ENCODE results near the gene ITK. TPM values are rescaled to one million over a fixed set of nuclear protein-coding genes. Genes with fewer than 3 reads are reported as not detected.

The ITK gene
- polyA plus RNA-seq, 2 of the 4 experiments (the other 2 are of a cell fraction), result not detected

DNA sequence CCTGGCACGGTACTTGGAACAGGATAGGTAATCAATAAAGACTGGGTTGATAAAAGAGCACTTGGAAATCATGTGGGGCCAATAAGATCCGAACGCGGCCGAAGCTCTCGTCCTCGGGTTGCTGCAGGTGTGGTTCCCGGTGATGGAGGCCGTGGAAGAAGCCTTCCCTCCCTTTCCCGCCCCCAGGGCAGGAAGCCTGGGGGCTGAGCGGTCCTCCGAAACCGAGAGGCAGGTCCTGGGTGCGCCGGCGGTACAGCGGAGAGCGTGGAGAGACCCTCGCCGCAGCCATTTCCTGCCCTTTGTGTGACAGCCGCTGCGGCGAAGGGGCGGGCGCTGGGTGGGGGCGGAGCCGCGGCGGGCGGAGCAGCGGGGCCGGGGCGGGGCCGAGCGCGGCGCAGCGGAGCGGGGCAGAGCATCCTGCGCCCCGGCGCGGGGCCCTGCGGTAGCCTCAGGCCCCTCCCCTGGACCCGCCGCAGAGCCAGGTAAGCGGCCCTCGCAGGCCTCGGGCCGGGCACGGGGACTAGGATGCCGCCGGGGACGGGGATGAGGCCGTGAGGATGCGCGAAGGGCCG lies 85.2 kb downstream of the ITK start, which contains the start of gene CYFIP2:
CYFIP2 (plus strand) TSS at position 410 of the 572 bp plus-strand sequence. CDS start 19,239 bp downstream, outside the sequence.
- Histone ChIP-seq H3K4me3 (peak within 1 kb of the TSS; percentile 90), H3K9me3 (no peaks in the 10 kb centered on the region), H3K4me1 (peaks cover 25% of the 10 kb centered on the region), H3K27ac (peak within 1 kb of the TSS; percentile 75 to 92), H3K4me2 (peak within 1 kb of the TSS; percentile 90)
- TF ChIP-seq NR3C1 (IDR thresholded peaks at IDR 0.05) (no peak), PHF8 (IDR thresholded peaks at IDR 0.05; ENCODE audit: borderline replicate concordance, low read depth) (no peak), REST (IDR thresholded peaks at IDR 0.05) (no peak), JUN (IDR thresholded peaks at IDR 0.05) (0 out of 5 replicates have a peak, but pooled peaks of 1 of the 2 experiments have one; percentile 18), FOSL2 (IDR thresholded peaks at IDR 0.05) (no peak), FOSL2 (CRISPR knock-in tag; IDR thresholded peaks at IDR 0.05) (no peak), KDM1A (IDR thresholded peaks at IDR 0.05; ENCODE audit: low read depth) (no peak), E2F6 (IDR thresholded peaks at IDR 0.05; ENCODE audit: borderline replicate concordance, low read depth) (peak; percentile 63), RNF2 (IDR thresholded peaks at IDR 0.05; ENCODE audit: borderline replicate concordance, low read depth) (no peak), EHF (CRISPR knock-in tag; IDR thresholded peaks at IDR 0.05) (no peak), TP53 (CRISPR knock-in tag; IDR thresholded peaks at IDR 0.05) (no peak), HDAC2 (IDR thresholded peaks at IDR 0.05) (no peak)
- TF ChIP-seq, protein P1, sequence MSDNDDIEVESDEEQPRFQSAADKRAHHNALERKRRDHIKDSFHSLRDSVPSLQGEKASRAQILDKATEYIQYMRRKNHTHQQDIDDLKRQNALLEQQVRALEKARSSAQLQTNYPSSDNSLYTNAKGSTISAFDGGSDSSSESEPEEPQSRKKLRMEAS (IDR thresholded peaks at IDR 0.05), result 0 out of 2 replicates have a peak, but pooled peaks have one; percentile 8
- ChIA-PET POLR2A (no interaction called here), CTCF (interaction anchor here (1.3 to 8.4 kb wide), 3 partner anchors 11 to 21 kb away, joined by 5 to 49 read pairs (median 16); no protein-coding TSS in a partner anchor)
- WGBS (ENCODE audit: missing lambda C conversion rate), result 3% methylated on average over 13 of the region's 58 CpGs
- peak; percentile 95 to 96 for ATAC-seq
- no peak for FAIRE-seq
- peak; percentile 19 to 71 for DNase-seq (ENCODE audit: low read depth in 1 of 2, low spot score in 1 of 2)

DNA sequence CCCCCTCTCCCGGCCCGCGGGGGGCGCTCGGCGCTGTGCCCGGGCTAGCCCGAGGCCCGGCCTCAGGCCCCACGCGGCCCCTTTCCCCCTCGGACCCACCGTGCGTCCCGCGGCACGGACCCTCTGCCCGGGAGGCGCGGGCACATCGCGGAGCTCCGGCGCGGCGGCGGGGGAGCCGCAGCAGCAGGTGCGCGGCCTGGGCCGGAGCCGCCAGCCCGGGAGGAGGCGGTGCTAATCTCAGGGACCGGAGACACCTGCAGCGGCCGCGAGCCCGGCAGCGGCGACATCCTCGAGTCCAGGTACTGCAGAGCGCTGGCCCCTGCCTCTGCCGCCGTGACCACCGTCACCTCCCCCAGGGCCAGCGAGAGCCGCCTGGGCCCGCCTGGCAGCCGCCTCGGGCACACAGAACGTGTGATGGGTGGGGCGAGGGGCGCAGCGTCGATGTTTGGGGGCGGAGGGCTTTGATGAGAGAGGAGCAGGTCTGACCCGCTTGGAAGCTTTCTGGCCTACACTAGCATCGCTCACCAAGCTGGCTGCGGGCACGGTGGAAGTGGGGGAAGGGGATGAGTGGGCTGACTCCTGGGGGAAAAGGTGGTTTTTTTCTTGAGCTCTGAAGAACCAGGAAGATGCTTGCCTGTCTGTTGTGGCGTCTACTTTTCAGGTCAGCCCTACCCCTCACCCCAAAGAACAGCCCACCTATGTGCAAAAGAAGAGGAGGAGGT lies 85.8 kb downstream of the ITK start:
- H3K4me3 ChIP-seq, result peak overlapping the region; percentile 90
- POLR2A ChIA-PET, result no interaction called here
- DNase-seq (ENCODE audit: low read depth in 1 of 2, low spot score in 1 of 2) (peak in 1 of 2 experiments; percentile 35), ATAC-seq (peak; percentile 71 to 74), FAIRE-seq (no peak)
- CTCF ChIA-PET, result interaction anchor here (1.0 to 8.4 kb wide), 6 partner anchors 11 to 476 kb away, joined by 3 to 49 read pairs (median 6); partner anchors contain the start of gene LSM11
- H3K4me2 ChIP-seq, result peak overlapping the region; percentile 90
- no peaks in the 10 kb centered on the region for H3K9me3 ChIP-seq
- peak overlapping the region; percentile 75 to 92 for H3K27ac ChIP-seq
- peaks cover 25% of the 10 kb centered on the region for H3K4me1 ChIP-seq
- WGBS (ENCODE audit: missing lambda C conversion rate), result 16% methylated on average over 11 of the region's 62 CpGs
- TF ChIP-seq ELK1 (IDR thresholded peaks at IDR 0.05; ENCODE audit: low read depth, low read length) (no peak), EHF (CRISPR knock-in tag; IDR thresholded peaks at IDR 0.05) (no peak), NFE2L2 (conservative IDR thresholded peaks at IDR 0.05; ENCODE audit: low read length) (no peak), FOSL2 (IDR thresholded peaks at IDR 0.05) (no peak), FOSL2 (CRISPR knock-in tag; IDR thresholded peaks at IDR 0.05) (no peak), KDM1A (IDR thresholded peaks at IDR 0.05; ENCODE audit: low read depth) (no peak), TFCP2L1 (CRISPR knock-in tag; IDR thresholded peaks at IDR 0.05) (no peak), CEBPB (IDR thresholded peaks at IDR 0.05) (no peak), GATA3 (IDR thresholded peaks at IDR 0.05; ENCODE audit: borderline replicate concordance) (no peak), CBX8 (IDR thresholded peaks at IDR 0.05) (no peak), ZSCAN20 (CRISPR knock-in tag; IDR thresholded peaks at IDR 0.05) (no peak), KDM5A (IDR thresholded peaks at IDR 0.05) (no peak), TP53 (CRISPR knock-in tag; IDR thresholded peaks at IDR 0.05) (no peak), MAFK (IDR thresholded peaks at IDR 0.05; ENCODE audit: partially characterized antibody) (no peak), SREBF2 (IDR thresholded peaks at IDR 0.05) (no peak), HOXA7 (CRISPR knock-in tag; IDR thresholded peaks at IDR 0.05) (no peak), JUNB (IDR thresholded peaks at IDR 0.05) (no peak), HEYL (CRISPR knock-in tag; IDR thresholded peaks at IDR 0.05) (no peak), PHF8 (IDR thresholded peaks at IDR 0.05; ENCODE audit: borderline replicate concordance, low read depth) (peak; percentile 67; the same call in 1 of the 2 replicates)
- TF ChIP-seq, protein P2, sequence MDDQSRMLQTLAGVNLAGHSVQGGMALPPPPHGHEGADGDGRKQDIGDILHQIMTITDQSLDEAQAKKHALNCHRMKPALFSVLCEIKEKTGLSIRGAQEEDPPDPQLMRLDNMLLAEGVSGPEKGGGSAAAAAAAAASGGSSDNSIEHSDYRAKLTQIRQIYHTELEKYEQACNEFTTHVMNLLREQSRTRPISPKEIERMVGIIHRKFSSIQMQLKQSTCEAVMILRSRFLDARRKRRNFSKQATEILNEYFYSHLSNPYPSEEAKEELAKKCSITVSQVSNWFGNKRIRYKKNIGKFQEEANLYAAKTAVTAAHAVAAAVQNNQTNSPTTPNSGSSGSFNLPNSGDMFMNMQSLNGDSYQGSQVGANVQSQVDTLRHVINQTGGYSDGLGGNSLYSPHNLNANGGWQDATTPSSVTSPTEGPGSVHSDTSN (IDR thresholded peaks at IDR 0.05), result no peak
- TF ChIP-seq, protein P3, sequence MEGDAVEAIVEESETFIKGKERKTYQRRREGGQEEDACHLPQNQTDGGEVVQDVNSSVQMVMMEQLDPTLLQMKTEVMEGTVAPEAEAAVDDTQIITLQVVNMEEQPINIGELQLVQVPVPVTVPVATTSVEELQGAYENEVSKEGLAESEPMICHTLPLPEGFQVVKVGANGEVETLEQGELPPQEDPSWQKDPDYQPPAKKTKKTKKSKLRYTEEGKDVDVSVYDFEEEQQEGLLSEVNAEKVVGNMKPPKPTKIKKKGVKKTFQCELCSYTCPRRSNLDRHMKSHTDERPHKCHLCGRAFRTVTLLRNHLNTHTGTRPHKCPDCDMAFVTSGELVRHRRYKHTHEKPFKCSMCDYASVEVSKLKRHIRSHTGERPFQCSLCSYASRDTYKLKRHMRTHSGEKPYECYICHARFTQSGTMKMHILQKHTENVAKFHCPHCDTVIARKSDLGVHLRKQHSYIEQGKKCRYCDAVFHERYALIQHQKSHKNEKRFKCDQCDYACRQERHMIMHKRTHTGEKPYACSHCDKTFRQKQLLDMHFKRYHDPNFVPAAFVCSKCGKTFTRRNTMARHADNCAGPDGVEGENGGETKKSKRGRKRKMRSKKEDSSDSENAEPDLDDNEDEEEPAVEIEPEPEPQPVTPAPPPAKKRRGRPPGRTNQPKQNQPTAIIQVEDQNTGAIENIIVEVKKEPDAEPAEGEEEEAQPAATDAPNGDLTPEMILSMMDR (IDR thresholded peaks at IDR 0.05), result peak; percentile 52

All from A549 (cell line).